Thoracic aorta (tissue), 2 donors: ENCODE measurements around the gene CDC42EP2. TPM values are rescaled to one million over a fixed set of nuclear protein-coding genes. Genes with fewer than 3 reads are reported as not detected.

Experiments used
- ATAC-seq: fragments of 150-250 bp; one replicate; pipeline ENCODE4 v1.8.0; 2017; ENCODE audit warnings: low read depth; ENCODE audit not compliant: insufficient number of reproducible peaks, low FRiP score
- DNase-seq: peaks from one replicate; pipeline ENCODE4 v3.0.0-alpha.2; 2020; ENCODE audit warnings: low spot score
- H3K27ac ChIP-seq, 2 donors: fragments of 200-600 bp; sonication (generic); 1 replicate in 1 of 2; 2 replicates in 1 of 2; pipeline ENCODE4 v1.5.1; 2016; ENCODE audit warnings: mild to moderate bottlenecking in 2 of 2, moderate library complexity in 2 of 2
- H3K27me3 ChIP-seq: fragments of 200-600 bp; sonication (generic); replicated peaks from 2 replicates; pipeline ENCODE4 v1.6.0; 2016; ENCODE audit warnings: mild to moderate bottlenecking; ENCODE audit not compliant: insufficient read depth
- H3K36me3 ChIP-seq: fragments of 200-600 bp; sonication (generic); one replicate; pipeline ENCODE4 v1.5.1; 2016
- H3K4me1 ChIP-seq, 2 donors: fragments of 200-600 bp; sonication (generic); 1 replicate in 1 of 2; 2 replicates in 1 of 2; pipeline versions ENCODE4 v1.5.1 to v1.6.0; 2016; ENCODE audit warnings: low read depth in 2 of 2, mild to moderate bottlenecking in 1 of 2; ENCODE audit not compliant: control insufficient read depth in 1 of 2
- H3K4me3 ChIP-seq: fragments of 200-600 bp; sonication (generic); 2 replicates; pipeline ENCODE4 v1.5.1; 2016; ENCODE audit warnings: mild to moderate bottlenecking
- H3K9me3 ChIP-seq: fragments of 200-600 bp; sonication (generic); 2 replicates; pipeline ENCODE4 v1.5.1; 2016
- CTCF ChIP-seq: fragments of 200-600 bp; sonication (generic); IDR thresholded peaks from one replicate; pipeline ENCODE4 v1.5.1; 2019; ENCODE audit warnings: antibody characterized with exemption
- total RNA-seq, 2 donors: library from RNA; depleted of rRNA; stranded (reverse); fragments of >200 nt; gene quantifications; one replicate each; pipeline versions ENCODE4 v1.1.0 to v1.2.3, GENCODE V29; 2016

The CDC42EP2 gene
- total RNA-seq, 2 donors from 2014 or later, result 8.5 to 18.7 TPM

GRCh38 chr11:65315866-65316226 lies 1.2 kb downstream of the CDC42EP2 start:
- no peak overlapping the region for H3K27ac ChIP-seq
- no peak for ATAC-seq
- H3K27me3 ChIP-seq, result no peaks in the 10 kb centered on the region

GRCh38 chr11:65316227-65317024 lies 1.8 kb downstream of the CDC42EP2 start:
- Histone ChIP-seq H3K4me3 (peak overlapping the region; percentile 99), H3K36me3 (peaks cover 7% of the 10 kb centered on the region), H3K27me3 (no peaks in the 10 kb centered on the region), H3K9me3 (no peaks in the 10 kb centered on the region), H3K27ac (peak overlapping the region in 1 of 2 donors; percentile 20), H3K4me1 (peaks cover 0 to 27% of the 10 kb centered on the region in 2 donors)
- TF ChIP-seq CTCF, result no peak
- ATAC-seq (no peak), DNase-seq (no peak)

More at GRCh38 chr11:65315866-65316226, 1.2 kb downstream of the CDC42EP2 start:
- peak; percentile 31 for TF ChIP-seq CTCF
- peak overlapping the region; percentile 99 for H3K4me3 ChIP-seq
- peaks cover 0 to 27% of the 10 kb centered on the region in 2 donors for H3K4me1 ChIP-seq
- H3K36me3 ChIP-seq, result peaks cover 1% of the 10 kb centered on the region
- DNase-seq, result no peak
- H3K9me3 ChIP-seq, result no peaks in the 10 kb centered on the region

GRCh38 chr11:65317025-65317786 lies 2.5 kb downstream of the CDC42EP2 start:
- Histone ChIP-seq H3K9me3 (no peaks in the 10 kb centered on the region), H3K27me3 (no peaks in the 10 kb centered on the region), H3K4me3 (peak overlapping the region; percentile 99), H3K4me1 (peaks cover 0 to 27% of the 10 kb centered on the region in 2 donors), H3K27ac (peak overlapping the region in 1 of 2 donors; percentile 20), H3K36me3 (peaks cover 9% of the 10 kb centered on the region)
- ATAC-seq, result no peak
- no peak for DNase-seq
- TF ChIP-seq CTCF, result no peak

- Histone ChIP-seq H3K27me3 (no peaks in the 10 kb centered on the region), H3K27ac (no peak overlapping the region), H3K4me3 (no peak overlapping the region), H3K4me1 (peaks cover 0 to 15% of the 10 kb centered on the region in 2 donors), H3K36me3 (peaks cover 9% of the 10 kb centered on the region), H3K9me3 (no peaks in the 10 kb centered on the region)
- no peak for TF ChIP-seq CTCF
- ATAC-seq (no peak), DNase-seq (no peak)
These were observed 5.9 kb downstream of the CDC42EP2 start for GRCh38 chr11:65320386-65321075.

- Histone ChIP-seq H3K9me3 (no peaks in the 10 kb centered on the region), H3K36me3 (peaks cover 9% of the 10 kb centered on the region), H3K4me3 (no peak overlapping the region), H3K27ac (no peak overlapping the region), H3K27me3 (no peaks in the 10 kb centered on the region), H3K4me1 (peaks cover 0 to 10% of the 10 kb centered on the region in 2 donors)
- ATAC-seq (no peak), DNase-seq (no peak)
- TF ChIP-seq CTCF, result no peak
These were observed 6.4 kb downstream of the CDC42EP2 start for GRCh38 chr11:65321076-65321475.
